Effector memory CD8-positive, alpha-beta T cell (primary cell): Measurements from ENCODE around the gene C1QTNF1.

Experiments
- ATAC-seq: fragments of 150-1000 bp; cut with Tn5 transposase; replicated peaks from 2 replicates; pipeline ENCODE4 v1.10.0; 2021; ENCODE audit warnings: mild to moderate bottlenecking, moderate library complexity
- DNase-seq, 3 experiments: peaks; one replicate each; pipeline ENCODE4 v3.0.0; 2021
- H3K27ac Mint-ChIP-seq, 2 donors: one replicate each; pipeline ENCODE4 v1.8.0; 2022; ENCODE audit warnings: mild to moderate bottlenecking in 2 of 2, mixed read lengths in 2 of 2, moderate library complexity in 2 of 2
- H3K27me3 Mint-ChIP-seq, 2 donors: one replicate each; pipeline ENCODE4 v1.8.0; 2022; ENCODE audit warnings: mixed read lengths in 2 of 2
- H3K36me3 Mint-ChIP-seq: one replicate; pipeline ENCODE4 v1.8.0; 2022; ENCODE audit warnings: mild to moderate bottlenecking, moderate library complexity, mixed read lengths; ENCODE audit not compliant: insufficient read depth
- H3K4me1 Mint-ChIP-seq, 2 donors: one replicate each; pipeline ENCODE4 v1.8.0; 2022; ENCODE audit warnings: low read depth in 2 of 2, mixed read lengths in 2 of 2
- H3K4me3 Mint-ChIP-seq, 2 donors: one replicate each; pipeline ENCODE4 v1.8.0; 2022; ENCODE audit warnings: mild to moderate bottlenecking in 2 of 2, mixed read lengths in 2 of 2, moderate library complexity in 2 of 2
- H3K9me3 Mint-ChIP-seq, 2 donors: one replicate each; pipeline ENCODE4 v1.8.0; 2022; ENCODE audit warnings: mixed read lengths in 2 of 2

The C1QTNF1 gene

DNA sequence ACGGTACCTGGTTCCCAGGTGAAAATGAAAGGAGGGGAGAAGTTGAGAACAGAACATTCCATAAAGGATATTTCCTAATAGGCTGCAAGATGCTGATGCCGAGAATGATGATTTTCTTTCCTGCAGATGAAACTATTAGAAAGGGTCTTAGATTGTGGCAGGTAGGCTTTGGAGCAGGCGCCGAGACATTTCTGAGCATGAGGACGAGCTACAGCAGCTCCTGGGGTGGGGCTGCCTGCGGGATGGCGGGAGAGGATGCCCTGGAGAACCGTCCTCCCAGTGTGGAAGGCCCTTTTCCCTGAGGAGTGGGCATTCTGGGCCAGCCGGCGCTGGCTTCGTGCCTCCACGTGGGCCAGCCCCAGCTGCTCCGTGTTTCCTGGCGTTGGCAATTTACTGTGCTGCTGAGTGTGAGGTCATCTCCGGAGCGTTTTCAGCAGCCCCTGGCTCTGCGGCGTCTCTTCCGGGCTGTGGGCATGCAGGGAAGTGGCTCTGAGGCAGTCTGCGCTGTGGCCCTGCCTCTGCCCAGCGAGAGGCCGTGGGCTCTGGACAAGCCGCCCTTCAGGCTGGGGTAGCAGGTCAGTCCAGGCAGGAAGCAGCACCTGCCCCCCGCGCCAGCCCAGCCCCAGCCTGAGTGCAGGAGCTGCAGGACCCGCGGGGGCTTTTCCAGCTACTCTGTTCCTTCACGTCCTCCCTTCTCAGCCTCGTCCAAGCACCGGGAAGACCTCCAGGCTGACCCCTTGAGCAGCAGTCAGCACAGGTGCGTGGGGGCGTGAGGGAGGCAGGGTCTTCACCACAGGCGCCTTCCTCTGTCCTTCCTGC lies 62.8 kb downstream of the C1QTNF1 start:
- Mint-ChIP-seq H3K4me1 (peaks cover 4 to 11% of the 10 kb centered on the region in 2 donors), H3K4me3 (no peak overlapping the region), H3K9me3 (no peaks in the 10 kb centered on the region), H3K27me3 (peaks cover 0 to 11% of the 10 kb centered on the region in 2 donors), H3K27ac (no peak overlapping the region), H3K36me3 (peaks cover 17% of the 10 kb centered on the region)
- ATAC-seq (no peak), DNase-seq (no peak)

DNA sequence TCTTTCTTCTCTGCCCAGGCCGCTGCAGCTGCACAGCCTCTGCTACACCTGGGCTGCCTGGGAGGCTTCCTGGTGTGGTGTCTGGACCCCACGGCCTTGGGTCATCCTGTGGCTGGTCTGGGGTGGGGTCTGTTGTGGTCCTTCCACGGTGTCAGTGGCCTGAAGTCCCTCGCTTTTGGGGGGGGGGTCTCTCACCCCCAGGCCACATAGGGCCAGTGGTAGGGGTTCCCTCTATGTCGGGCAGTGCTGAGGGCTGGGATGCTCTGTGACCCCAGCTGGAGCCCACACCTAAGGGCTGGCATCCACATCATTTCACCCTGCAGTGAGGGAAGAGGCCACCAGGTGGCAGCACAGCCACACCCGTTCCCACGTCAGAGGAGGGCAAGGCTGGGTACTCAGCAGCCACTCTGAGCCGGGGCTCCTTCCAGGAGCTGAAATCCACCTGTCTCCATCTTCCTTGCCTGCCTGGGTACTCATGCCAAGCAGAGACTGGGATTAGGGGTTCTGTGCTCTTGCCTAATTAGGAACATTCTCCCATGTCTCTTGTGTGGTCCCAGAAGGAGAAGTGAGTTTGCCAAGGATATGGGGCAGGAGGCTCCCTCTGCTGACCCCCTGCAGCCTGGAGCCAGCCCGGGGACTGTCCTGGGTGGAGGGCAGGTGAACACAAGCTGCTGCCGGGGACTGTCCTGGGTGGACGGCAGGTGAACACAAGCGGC lies 63.6 kb downstream of the C1QTNF1 start:
- H3K9me3 Mint-ChIP-seq: no peaks in the 10 kb centered on the region
- ATAC-seq (peak; percentile 91), DNase-seq (peak; percentile 75 to 84 (median 78))
- peaks cover 0 to 19% of the 10 kb centered on the region in 2 donors for H3K27me3 Mint-ChIP-seq
- H3K4me1 Mint-ChIP-seq: peaks cover 7 to 13% of the 10 kb centered on the region in 2 donors
- peaks cover 15% of the 10 kb centered on the region for H3K36me3 Mint-ChIP-seq
- no peak overlapping the region for H3K4me3 Mint-ChIP-seq
- H3K27ac Mint-ChIP-seq: no peak overlapping the region

DNA sequence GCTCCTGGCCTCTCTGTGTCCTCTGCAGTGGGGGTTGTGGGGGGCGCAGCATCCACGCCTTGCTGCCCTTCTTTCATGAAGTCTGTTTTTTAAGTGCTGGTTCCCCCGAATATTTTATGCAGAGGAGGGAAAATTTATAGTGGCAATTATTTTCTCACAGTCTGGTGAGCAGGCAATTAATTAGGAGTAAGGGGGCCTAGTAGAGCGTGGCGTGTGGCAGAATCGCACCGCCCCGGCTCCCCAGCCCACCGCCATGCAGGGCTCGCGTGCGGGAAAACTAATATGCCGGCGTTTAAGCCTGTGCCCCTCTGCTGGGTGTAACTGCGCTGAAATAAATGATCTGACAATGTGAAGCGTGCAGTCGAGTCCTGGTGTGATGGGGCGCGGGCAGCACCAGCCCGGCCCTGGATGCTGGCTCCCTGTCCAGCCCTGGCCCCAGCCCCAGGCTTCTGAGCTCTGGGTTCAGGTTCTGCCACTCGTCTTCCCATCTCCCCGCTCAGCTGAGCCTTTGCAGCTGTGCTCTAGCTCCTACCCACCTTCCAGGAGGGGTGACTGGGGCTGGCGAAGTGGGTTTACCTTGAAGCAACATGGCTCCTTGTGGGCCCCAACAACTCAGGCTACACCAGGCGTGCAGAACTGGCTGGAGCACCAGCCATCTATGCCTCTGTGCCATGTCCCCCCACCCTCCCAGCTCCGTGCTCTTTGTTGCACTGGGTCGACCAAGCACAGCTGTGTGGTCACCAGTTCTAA lies 64.5 kb downstream of the C1QTNF1 start:
- H3K36me3 Mint-ChIP-seq: peaks cover 16% of the 10 kb centered on the region
- DNase-seq (no peak), ATAC-seq (no peak)
- no peaks in the 10 kb centered on the region for H3K9me3 Mint-ChIP-seq
- no peak overlapping the region for H3K27ac Mint-ChIP-seq
- peaks cover 15 to 19% of the 10 kb centered on the region in 2 donors for H3K4me1 Mint-ChIP-seq
- no peak overlapping the region for H3K4me3 Mint-ChIP-seq
- peaks cover 0 to 25% of the 10 kb centered on the region in 2 donors for H3K27me3 Mint-ChIP-seq

DNA sequence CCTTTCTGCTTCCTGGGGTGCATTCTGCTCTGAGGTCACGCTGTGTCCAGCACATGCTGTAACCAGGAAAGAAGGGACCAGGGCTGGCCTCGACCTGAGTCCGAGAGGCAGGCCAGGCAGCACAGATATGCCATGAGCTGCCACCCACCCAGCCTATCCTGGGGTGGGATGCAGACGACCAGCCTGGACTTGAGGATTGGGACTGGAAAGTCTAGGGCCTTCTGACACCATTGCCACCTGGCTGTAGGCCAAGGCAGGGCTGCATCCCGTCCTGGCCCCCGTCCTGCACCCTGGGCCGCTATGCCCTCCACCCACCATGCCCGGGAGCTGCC lies 65.0 kb downstream of the C1QTNF1 start:
- Mint-ChIP-seq H3K27me3 (peaks cover 0 to 30% of the 10 kb centered on the region in 2 donors), H3K36me3 (peaks cover 19% of the 10 kb centered on the region), H3K9me3 (no peaks in the 10 kb centered on the region), H3K4me1 (peaks cover 20 to 21% of the 10 kb centered on the region in 2 donors), H3K4me3 (no peak overlapping the region), H3K27ac (no peak overlapping the region)
- DNase-seq (no peak), ATAC-seq (no peak)

DNA sequence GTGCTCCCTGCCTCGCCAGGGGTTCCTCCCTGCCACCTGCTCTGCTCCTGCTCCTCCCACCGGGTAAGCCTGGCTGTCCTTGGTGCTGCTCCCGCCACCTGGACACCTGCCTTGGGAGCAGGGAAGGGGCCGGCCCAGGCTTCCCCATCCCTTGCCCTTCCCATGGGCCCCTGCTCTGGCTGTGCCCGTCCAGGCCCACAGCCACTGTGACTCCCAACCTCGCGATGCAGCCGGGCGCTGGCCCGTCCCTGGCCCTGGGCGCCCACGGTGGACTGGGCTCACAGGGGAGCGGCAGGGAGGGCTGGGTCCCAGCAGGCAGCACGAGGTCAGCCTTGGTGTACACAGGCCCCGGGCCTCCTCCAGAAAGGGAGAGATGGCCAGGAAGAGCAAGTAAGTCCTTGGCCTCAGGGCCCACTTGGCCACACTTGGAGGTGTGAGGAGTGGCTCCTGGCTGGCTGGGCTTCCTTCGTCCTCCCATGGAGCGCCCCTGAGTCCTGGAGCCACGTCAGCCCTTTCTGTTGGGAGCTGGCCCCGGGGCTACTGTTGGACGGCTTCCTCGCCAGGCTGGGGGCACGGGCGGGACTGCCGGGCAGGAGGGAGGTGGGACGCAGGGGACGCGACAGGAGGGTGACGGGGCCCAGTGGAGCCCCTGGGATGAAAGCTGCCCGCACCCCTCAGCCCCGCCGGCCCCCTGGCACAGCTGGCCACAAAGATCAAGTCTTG lies 65.9 kb downstream of the C1QTNF1 start:
- H3K27me3 Mint-ChIP-seq: peaks cover 0 to 40% of the 10 kb centered on the region in 2 donors
- DNase-seq (no peak), ATAC-seq (no peak)
- peaks cover 20 to 21% of the 10 kb centered on the region in 2 donors for H3K4me1 Mint-ChIP-seq
- H3K9me3 Mint-ChIP-seq: no peaks in the 10 kb centered on the region
- no peak overlapping the region for H3K4me3 Mint-ChIP-seq
- no peak overlapping the region for H3K27ac Mint-ChIP-seq
- H3K36me3 Mint-ChIP-seq: peaks cover 24% of the 10 kb centered on the region

DNA sequence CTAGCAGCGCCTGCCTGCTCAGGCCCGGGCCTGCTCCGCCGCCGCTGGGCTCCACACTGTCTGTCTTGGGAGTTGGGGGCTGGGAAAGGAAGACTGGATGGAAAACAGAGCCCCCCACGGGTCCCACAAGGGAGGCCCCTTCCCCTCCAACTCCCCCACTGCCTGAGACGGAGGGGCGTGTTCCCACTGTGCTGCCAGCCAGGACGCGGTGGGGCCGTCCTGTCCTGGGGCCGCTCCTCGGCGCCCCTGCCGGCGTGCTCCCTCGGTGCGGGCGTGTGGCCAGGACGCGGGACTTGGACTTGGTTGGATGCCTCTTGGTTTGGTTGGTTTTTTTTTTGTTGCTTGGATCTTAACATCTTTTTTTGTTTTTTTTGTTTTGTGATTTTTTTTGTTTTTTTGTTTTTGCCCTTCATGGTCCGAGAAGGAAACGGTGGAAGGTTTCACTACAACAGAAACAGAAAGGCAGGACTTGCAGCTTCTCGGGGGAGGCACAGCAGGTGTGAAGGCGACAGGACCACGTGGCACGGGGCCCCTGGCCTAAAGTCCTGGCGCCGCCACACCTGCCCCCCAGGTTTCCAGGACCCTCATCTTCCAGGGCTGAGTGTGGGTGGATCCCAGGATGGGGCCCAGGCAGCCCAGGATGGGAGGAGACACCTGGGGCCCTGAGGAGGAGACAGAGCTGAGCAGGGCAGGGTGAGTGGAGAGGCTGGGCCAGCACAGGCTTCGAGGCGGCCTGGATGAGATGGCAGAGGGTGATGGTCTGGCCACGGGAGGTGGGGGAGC lies 66.7 kb downstream of the C1QTNF1 start:
- peaks cover 21% of the 10 kb centered on the region for H3K36me3 Mint-ChIP-seq
- H3K27me3 Mint-ChIP-seq: peaks cover 0 to 46% of the 10 kb centered on the region in 2 donors
- H3K4me3 Mint-ChIP-seq: no peak overlapping the region
- ATAC-seq (no peak), DNase-seq (no peak)
- H3K27ac Mint-ChIP-seq: peak overlapping the region in 1 of 2 donors; percentile 5
- H3K4me1 Mint-ChIP-seq: peaks cover 20 to 21% of the 10 kb centered on the region in 2 donors
- H3K9me3 Mint-ChIP-seq: no peaks in the 10 kb centered on the region

DNA sequence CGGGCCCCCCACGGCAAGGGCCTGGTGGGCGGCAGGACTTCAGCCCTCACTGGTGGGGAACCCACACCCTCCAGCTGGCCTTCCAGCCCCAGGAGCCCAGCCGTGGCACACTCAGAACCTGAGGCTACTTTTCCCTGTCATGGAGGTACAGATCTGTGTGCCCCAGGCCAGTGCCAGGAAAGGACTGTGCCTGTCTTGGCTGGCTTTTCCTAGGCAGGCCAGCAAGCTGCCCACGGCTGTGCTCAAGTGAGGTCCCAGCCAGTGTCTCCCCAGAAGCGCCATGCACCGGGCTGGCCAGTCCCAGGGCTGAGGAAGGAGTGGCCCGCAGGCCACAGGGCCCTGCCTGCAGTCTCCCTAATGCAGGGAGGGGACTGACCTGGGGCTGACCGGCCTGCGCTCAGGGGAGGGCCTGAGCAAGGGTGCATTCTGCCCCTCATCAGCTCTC lies 67.3 kb downstream of the C1QTNF1 start:
- no peak overlapping the region for H3K27ac Mint-ChIP-seq
- DNase-seq (no peak), ATAC-seq (no peak)
- H3K4me1 Mint-ChIP-seq: peaks cover 20 to 24% of the 10 kb centered on the region in 2 donors
- no peaks in the 10 kb centered on the region for H3K9me3 Mint-ChIP-seq
- peaks cover 0 to 52% of the 10 kb centered on the region in 2 donors for H3K27me3 Mint-ChIP-seq
- no peak overlapping the region for H3K4me3 Mint-ChIP-seq
- H3K36me3 Mint-ChIP-seq: peaks cover 18% of the 10 kb centered on the region

DNA sequence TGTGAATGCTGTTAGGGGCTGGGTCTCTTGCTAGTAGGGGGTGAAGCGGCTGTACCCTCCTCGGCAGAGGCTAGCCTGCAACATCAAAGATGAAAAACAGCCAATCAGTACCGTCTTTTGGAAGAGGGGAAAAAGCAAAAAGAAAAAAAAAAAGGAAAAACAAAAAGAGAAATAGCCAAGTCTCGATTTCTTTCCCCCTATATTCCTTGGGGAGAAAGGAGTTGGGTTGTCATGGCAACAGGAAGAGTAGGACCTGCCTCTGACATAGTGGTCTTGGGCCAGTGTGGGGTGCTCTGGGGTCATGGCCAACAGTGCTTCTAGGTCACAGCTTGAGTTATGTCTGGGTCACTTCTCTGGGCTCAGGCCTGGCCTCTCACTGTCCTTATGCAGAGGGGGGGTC lies 68.6 kb downstream of the C1QTNF1 start:
- peaks cover 21% of the 10 kb centered on the region in 2 donors for H3K4me1 Mint-ChIP-seq
- peak overlapping the region; percentile 16 to 55 for H3K27ac Mint-ChIP-seq
- DNase-seq (no peak), ATAC-seq (no peak)
- H3K4me3 Mint-ChIP-seq: peak overlapping the region; percentile 60 to 66
- H3K9me3 Mint-ChIP-seq: no peaks in the 10 kb centered on the region
- peaks cover 18% of the 10 kb centered on the region for H3K36me3 Mint-ChIP-seq
- peaks cover 2 to 63% of the 10 kb centered on the region in 2 donors for H3K27me3 Mint-ChIP-seq

DNA sequence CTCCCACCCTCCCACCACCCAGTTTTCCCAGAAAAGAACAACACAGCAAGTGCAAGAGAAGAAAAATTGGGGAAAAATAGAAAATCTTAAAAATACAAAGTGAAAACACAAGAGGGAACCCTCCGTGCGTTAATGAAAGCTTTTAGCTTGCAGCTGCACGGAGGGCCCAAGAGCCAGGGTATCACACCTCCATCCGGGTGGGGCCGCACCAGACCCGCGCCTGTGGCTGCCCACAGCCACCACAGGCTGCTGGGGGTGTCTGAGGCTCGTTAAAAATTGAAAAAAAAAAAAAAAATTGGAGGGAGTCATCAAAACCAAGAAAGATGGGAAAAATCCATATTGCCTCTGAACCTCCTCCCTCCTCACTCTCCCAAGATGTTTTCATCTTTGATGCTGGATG lies 69.3 kb downstream of the C1QTNF1 start:
- peaks cover 9 to 70% of the 10 kb centered on the region in 2 donors for H3K27me3 Mint-ChIP-seq
- DNase-seq: no peak
- peak overlapping the region; percentile 66 to 73 for H3K4me3 Mint-ChIP-seq
- ATAC-seq: peak; percentile 66
- peaks cover 23 to 24% of the 10 kb centered on the region in 2 donors for H3K4me1 Mint-ChIP-seq
- no peaks in the 10 kb centered on the region for H3K9me3 Mint-ChIP-seq
- peaks cover 18% of the 10 kb centered on the region for H3K36me3 Mint-ChIP-seq
- H3K27ac Mint-ChIP-seq: peak overlapping the region; percentile 62 to 72

DNA sequence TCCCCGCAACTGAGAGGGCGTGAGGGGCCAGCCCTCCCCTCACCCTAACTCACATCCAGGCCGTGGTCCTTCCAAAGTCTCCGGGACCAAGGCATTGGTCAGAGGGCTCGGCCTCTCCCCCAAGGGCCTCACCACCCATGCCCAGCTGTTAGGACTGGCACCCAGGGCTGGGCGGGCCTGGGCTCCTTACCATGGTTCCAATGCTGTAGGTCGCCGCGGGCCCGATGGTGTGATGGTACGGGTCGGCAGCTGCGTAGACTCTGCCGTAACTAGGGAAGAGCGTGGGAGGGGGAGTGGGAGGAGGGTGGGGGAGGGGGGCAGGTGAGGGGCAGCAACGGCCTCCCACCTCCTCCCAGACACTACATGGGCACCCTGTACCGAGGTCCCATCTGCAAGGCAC lies 70.3 kb downstream of the C1QTNF1 start:
- ATAC-seq (no peak), DNase-seq (no peak)
- H3K4me3 Mint-ChIP-seq: no peak overlapping the region
- no peaks in the 10 kb centered on the region for H3K9me3 Mint-ChIP-seq
- no peak overlapping the region for H3K27ac Mint-ChIP-seq
- peaks cover 23 to 24% of the 10 kb centered on the region in 2 donors for H3K4me1 Mint-ChIP-seq
- H3K36me3 Mint-ChIP-seq: peaks cover 11% of the 10 kb centered on the region
- peaks cover 10 to 80% of the 10 kb centered on the region in 2 donors for H3K27me3 Mint-ChIP-seq

DNA sequence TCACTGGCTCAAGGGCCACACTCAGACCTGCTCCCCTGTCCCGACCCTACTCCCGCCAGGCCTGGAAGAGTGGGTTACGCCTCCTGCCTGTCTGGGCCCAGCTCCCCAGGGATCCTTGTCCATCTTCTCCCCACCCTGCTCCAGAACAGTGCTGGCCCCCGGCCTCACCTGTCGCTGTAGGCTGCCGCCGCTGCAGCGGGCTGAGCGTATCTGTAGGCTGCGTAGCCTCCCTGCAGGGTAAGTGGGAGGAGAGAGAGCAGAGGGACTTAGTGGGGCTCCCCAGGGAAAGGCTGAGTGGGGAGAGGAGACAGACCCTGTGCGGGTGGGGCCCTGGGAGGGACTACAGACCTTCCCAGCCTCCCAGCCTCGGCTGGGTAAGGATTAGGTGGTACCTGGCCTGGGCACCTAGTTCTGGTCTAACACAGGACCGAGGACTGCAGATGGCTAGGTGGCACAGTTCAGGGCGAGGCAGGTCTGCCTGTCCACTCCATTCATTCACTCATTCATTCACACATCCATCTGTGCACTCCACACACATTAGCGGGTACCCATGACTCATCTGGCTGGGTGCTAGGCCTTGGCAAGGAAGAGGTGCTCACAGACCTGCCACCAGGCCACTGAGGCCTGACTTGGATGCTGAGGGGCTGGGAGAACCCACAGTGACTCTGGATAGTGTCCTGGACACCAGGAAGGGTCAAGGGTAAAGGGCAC lies 71.5 kb downstream of the C1QTNF1 start:
- no peak overlapping the region for H3K4me3 Mint-ChIP-seq
- H3K27me3 Mint-ChIP-seq: peaks cover 10 to 90% of the 10 kb centered on the region in 2 donors

DNA sequence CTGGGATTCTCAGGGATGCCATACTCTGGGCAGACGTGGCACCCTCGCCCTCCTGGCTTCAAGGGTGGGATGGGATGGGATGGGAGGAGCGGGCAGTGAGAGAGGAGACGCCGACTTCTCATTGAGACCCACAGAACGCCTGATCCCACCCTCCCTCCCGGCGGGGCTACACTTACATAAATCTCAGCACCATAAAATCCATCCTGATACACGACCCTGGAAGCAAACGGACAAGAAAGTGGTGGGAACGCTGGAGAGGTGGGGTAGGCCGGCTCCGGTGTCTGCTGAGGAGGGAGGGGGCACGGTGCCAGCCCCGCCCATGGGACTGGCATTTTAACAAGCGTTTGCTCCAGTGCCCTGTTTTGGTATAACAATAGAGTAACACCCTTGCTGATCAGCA lies 72.5 kb downstream of the C1QTNF1 start:
- ATAC-seq (no peak), DNase-seq (no peak)
- H3K27me3 Mint-ChIP-seq: peaks cover 10 to 94% of the 10 kb centered on the region in 2 donors
- H3K4me1 Mint-ChIP-seq: peaks cover 20 to 24% of the 10 kb centered on the region in 2 donors
- peaks cover 11% of the 10 kb centered on the region for H3K36me3 Mint-ChIP-seq
- no peak overlapping the region for H3K4me3 Mint-ChIP-seq
- H3K27ac Mint-ChIP-seq: no peak overlapping the region
- H3K9me3 Mint-ChIP-seq: no peaks in the 10 kb centered on the region

More for the DNA sequence above, 71.5 kb downstream of the C1QTNF1 start:
- Mint-ChIP-seq H3K9me3 (no peaks in the 10 kb centered on the region), H3K36me3 (peaks cover 11% of the 10 kb centered on the region), H3K4me1 (peaks cover 23 to 24% of the 10 kb centered on the region in 2 donors), H3K27ac (no peak overlapping the region)
- ATAC-seq (no peak), DNase-seq (no peak)
